GM23338 (cell line): Measurements from ENCODE around the gene GRAMD1A. TPM values are rescaled to one million over a fixed set of nuclear protein-coding genes. Genes with fewer than 3 reads are reported as not detected.

Experiments
- ATAC-seq: fragments of 200-7000 bp; cut with Tn5 transposase; 3 replicates; pipeline ENCODE4 v1.9.1; 2020
- DNase-seq: peaks from one replicate; pipeline ENCODE4 v3.0.0-alpha.2; 2015; ENCODE audit warnings: low spot score
- H2AFZ ChIP-seq: fragments of 200-600 bp; sonication (generic); 2 replicates; pipeline ENCODE4 v1.8.0; 2016; ENCODE audit warnings: antibody characterized with exemption, mild to moderate bottlenecking, moderate library complexity
- H3F3A ChIP-seq: fragments of 200-600 bp; sonication (generic); replicated peaks from 2 replicates; pipeline ENCODE4 v1.8.0; 2017; ENCODE audit warnings: antibody characterized with exemption, mixed run types, low read depth
- H3K27ac ChIP-seq: fragments of 200-600 bp; sonication (generic); 2 replicates; pipeline ENCODE4 v1.6.1; 2016; ENCODE audit warnings: low read depth
- H3K27me3 ChIP-seq: fragments of 200-600 bp; sonication (generic); 2 replicates; pipeline ENCODE4 v1.8.0; 2016; ENCODE audit warnings: mild to moderate bottlenecking, mixed run types, moderate library complexity; ENCODE audit not compliant: insufficient read depth
- H3K36me3 ChIP-seq: fragments of 200-600 bp; sonication (generic); 2 replicates; pipeline ENCODE4 v1.8.0; 2016; ENCODE audit warnings: mild to moderate bottlenecking; ENCODE audit not compliant: insufficient read depth
- H3K4me1 ChIP-seq: fragments of 200-600 bp; sonication (generic); 2 replicates; pipeline ENCODE4 v1.8.0; 2016; ENCODE audit warnings: mild to moderate bottlenecking, moderate library complexity; ENCODE audit not compliant: insufficient read depth
- H3K4me2 ChIP-seq: fragments of 200-600 bp; sonication (generic); 2 replicates; pipeline ENCODE4 v1.7.1; 2017; ENCODE audit warnings: mixed run types
- H3K4me3 ChIP-seq: fragments of 200-600 bp; sonication (generic); 2 replicates; pipeline ENCODE4 v1.6.1; 2016; ENCODE audit warnings: mixed run types
- H3K79me2 ChIP-seq: fragments of 200-600 bp; sonication (generic); replicated peaks from 2 replicates; pipeline ENCODE4 v1.8.0; 2017; ENCODE audit warnings: mild to moderate bottlenecking; ENCODE audit not compliant: insufficient read depth
- H3K9me2 ChIP-seq: fragments of 200-600 bp; sonication (generic); 2 replicates; pipeline ENCODE4 v1.8.0; 2017; ENCODE audit not compliant: insufficient read depth
- H4K20me1 ChIP-seq: fragments of 200-600 bp; sonication (generic); replicated peaks from 2 replicates; pipeline ENCODE4 v1.8.0; 2017; ENCODE audit warnings: mild to moderate bottlenecking; ENCODE audit not compliant: insufficient read depth
- H3K27ac Mint-ChIP-seq: 2 replicates; pipeline ENCODE4 v1.8.0; 2020; ENCODE audit warnings: inconsistent platforms, mild to moderate bottlenecking, moderate library complexity, mixed read lengths
- H3K27me3 Mint-ChIP-seq: 3 replicates; pipeline ENCODE4 v1.8.0; 2022; ENCODE audit warnings: low read depth, mild to moderate bottlenecking, moderate library complexity, mixed read lengths, inconsistent platforms; ENCODE audit not compliant: insufficient read depth, poor library complexity
- H3K36me3 Mint-ChIP-seq: 3 replicates; pipeline ENCODE4 v1.8.0; 2021; ENCODE audit warnings: low read depth, mild to moderate bottlenecking, inconsistent platforms, moderate library complexity, mixed read lengths
- H3K4me1 Mint-ChIP-seq: 3 replicates; pipeline ENCODE4 v1.8.0; 2020; ENCODE audit warnings: mild to moderate bottlenecking, inconsistent platforms, mixed read lengths
- H3K4me3 Mint-ChIP-seq: 3 replicates; pipeline ENCODE4 v1.8.0; 2021; ENCODE audit warnings: moderate library complexity, mild to moderate bottlenecking, inconsistent platforms, mixed read lengths
- H3K9me3 Mint-ChIP-seq: 3 replicates; pipeline ENCODE4 v1.8.0; 2020; ENCODE audit warnings: moderate library complexity, mild to moderate bottlenecking, inconsistent platforms, mixed read lengths
- CREB1 ChIP-seq: fragments of 250-450 bp; sonication (Bioruptor Pico); IDR thresholded peaks from 2 replicates; pipeline ENCODE4 v1.5.0; 2020; ENCODE audit warnings: low read depth, mild to moderate bottlenecking, moderate library complexity
- CTCF ChIP-seq, 2 experiments: fragments of 200-600 bp in 1 of 2; sonication (generic) in 1 of 2; conservative IDR thresholded peaks; 2 replicates each; pipeline versions ENCODE4 v1.5.1 to v1.6.1; 2016 to 2017; ENCODE audit warnings: antibody characterized with exemption in 2 of 2, low read depth in 2 of 2, mild to moderate bottlenecking in 2 of 2, moderate library complexity in 1 of 2
- EZH2 ChIP-seq: fragments of 200-600 bp; sonication (generic); IDR thresholded peaks from one replicate; pipeline ENCODE4 v1.8.0; 2017; ENCODE audit warnings: antibody characterized with exemption, mild to moderate bottlenecking, low read depth; ENCODE audit not compliant: unreplicated experiment
- EZH2phosphoT487 ChIP-seq: fragments of 200-600 bp; sonication (generic); IDR thresholded peaks from one replicate; pipeline ENCODE4 v1.8.1; 2018; ENCODE audit warnings: antibody characterized with exemption; ENCODE audit not compliant: unreplicated experiment
- JUNB ChIP-seq: IDR thresholded peaks from one replicate; pipeline ENCODE4 v1.6.1; 2016; ENCODE audit warnings: antibody characterized with exemption; ENCODE audit not compliant: unreplicated experiment
- NANOG ChIP-seq: IDR thresholded peaks from 2 replicates; pipeline ENCODE4 v1.6.1; 2016; ENCODE audit warnings: antibody characterized with exemption, borderline replicate concordance
- POLR2AphosphoS5 ChIP-seq: IDR thresholded peaks from 2 replicates; pipeline ENCODE4 v1.6.1; 2016; ENCODE audit warnings: antibody characterized with exemption, low read depth
- REST ChIP-seq: IDR thresholded peaks from one replicate; pipeline ENCODE4 v1.6.1; 2018; ENCODE audit warnings: antibody characterized with exemption; ENCODE audit not compliant: unreplicated experiment
- STAT1 ChIP-seq: IDR thresholded peaks from one replicate; pipeline ENCODE4 v1.6.1; 2016; ENCODE audit warnings: antibody characterized with exemption; ENCODE audit not compliant: unreplicated experiment
- ZNF114 ChIP-seq: fragments of 250-450 bp; sonication (Bioruptor Pico); IDR thresholded peaks from 2 replicates; pipeline ENCODE4 v1.5.0; 2020; ENCODE audit warnings: mild to moderate bottlenecking, moderate library complexity
- ZNF331 ChIP-seq: fragments of 250-450 bp; sonication (Bioruptor Pico); IDR thresholded peaks from 2 replicates; pipeline ENCODE4 v1.5.0; 2020; ENCODE audit warnings: low read depth, mild to moderate bottlenecking, moderate library complexity
- ZNF462 ChIP-seq: fragments of 250-450 bp; sonication (Bioruptor Pico); IDR thresholded peaks from 2 replicates; pipeline ENCODE4 v1.5.0; 2020; ENCODE audit warnings: mild to moderate bottlenecking, moderate library complexity
- polyA plus RNA-seq: library from polyadenylated mRNA; unstranded; fragments of >200 nt; fragmentation: Nextera tagmentation; extraction: Ambion mirVana; gene quantifications from 2 replicates; pipeline ENCODE4 v1.2.1, GENCODE V29; 2016
- total RNA-seq: library from RNA; depleted of rRNA; stranded (reverse); fragments of >200 nt; shearing (Covaris generic); gene quantifications from 2 replicates; pipeline ENCODE4 v1.2.3, GENCODE V29; 2014
- TF ChIP-seq, protein P1 (sequence below): IDR thresholded peaks from 2 replicates; pipeline ENCODE4 v1.6.1; 2016; ENCODE audit warnings: antibody characterized with exemption

GRAMD1A gene
- total and polyA plus RNA-seq, 2 experiments from 2014 or later, result 122 to 174 TPM

DNA sequence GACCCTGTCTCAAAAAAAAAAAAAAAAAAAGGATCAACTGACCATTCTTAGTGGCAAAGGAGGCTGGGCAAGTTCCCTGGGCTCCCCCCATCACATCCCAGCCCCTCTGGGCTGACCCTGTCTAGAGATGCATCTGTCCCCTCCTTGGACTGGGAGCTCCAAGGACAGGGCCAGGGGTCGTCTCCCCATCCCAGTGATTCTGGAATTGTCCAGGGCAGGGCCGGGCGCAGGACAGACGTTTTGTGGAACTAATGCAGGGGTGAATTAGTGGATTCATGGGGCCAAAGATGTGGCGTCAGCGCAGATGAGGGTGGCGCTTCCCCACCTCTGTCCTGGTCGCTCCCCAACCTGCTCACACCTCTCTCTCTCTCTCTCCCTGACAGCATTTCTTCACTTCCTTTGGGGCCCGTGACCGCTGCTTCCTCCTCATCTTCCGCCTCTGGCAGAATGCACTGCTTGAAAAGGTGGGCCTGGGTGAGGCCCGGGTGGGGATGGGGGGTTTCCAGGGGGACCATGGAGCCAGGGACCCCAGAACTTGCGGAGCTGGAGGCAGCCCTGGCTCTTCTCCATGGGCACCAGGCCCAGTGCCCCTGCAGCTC lies 11.1 kb downstream of the GRAMD1A start:
- H3K4me1 ChIP-seq, result no peaks in the 10 kb centered on the region
- no peaks in the 10 kb centered on the region for H3K27me3 ChIP-seq
- H3F3A ChIP-seq, result peaks cover 36% of the 10 kb centered on the region
- Mint-ChIP-seq H3K9me3 (no peaks in the 10 kb centered on the region; the same call in 2 of the 3 replicates), H3K4me3 (no peak overlapping the region), H3K36me3 (peaks cover 89% of the 10 kb centered on the region), H3K27ac (no peak overlapping the region), H3K27me3 (peaks cover 30% of the 10 kb centered on the region), H3K4me1 (peaks cover 4% of the 10 kb centered on the region; the same call in 1 of the 3 replicates)
- no peak for TF ChIP-seq JUNB
- TF ChIP-seq STAT1, result no peak
- TF ChIP-seq EZH2phosphoT487, result no peak
- TF ChIP-seq REST, result no peak
- TF ChIP-seq ZNF331 (CRISPR knock-in tag), result no peak
- TF ChIP-seq POLR2AphosphoS5, result no peak
- TF ChIP-seq CREB1 (CRISPR knock-in tag), result no peak
- TF ChIP-seq ZNF114 (CRISPR knock-in tag), result no peak
- TF ChIP-seq CTCF (conservative IDR thresholded peaks at IDR 0.05; ENCODE audit: low read depth in 2 of 2), result no peak
- TF ChIP-seq, protein P1, sequence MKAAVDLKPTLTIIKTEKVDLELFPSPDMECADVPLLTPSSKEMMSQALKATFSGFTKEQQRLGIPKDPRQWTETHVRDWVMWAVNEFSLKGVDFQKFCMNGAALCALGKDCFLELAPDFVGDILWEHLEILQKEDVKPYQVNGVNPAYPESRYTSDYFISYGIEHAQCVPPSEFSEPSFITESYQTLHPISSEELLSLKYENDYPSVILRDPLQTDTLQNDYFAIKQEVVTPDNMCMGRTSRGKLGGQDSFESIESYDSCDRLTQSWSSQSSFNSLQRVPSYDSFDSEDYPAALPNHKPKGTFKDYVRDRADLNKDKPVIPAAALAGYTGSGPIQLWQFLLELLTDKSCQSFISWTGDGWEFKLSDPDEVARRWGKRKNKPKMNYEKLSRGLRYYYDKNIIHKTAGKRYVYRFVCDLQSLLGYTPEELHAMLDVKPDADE, result no peak
- no peak for TF ChIP-seq EZH2
- TF ChIP-seq NANOG, result no peak
- TF ChIP-seq ZNF462, result no peak
- peaks cover 26% of the 10 kb centered on the region for H3K79me2 ChIP-seq
- no peak overlapping the region for H3K4me2 ChIP-seq
- H3K36me3 ChIP-seq, result peaks cover 59% of the 10 kb centered on the region
- H3K4me3 ChIP-seq, result no peak overlapping the region
- H3K27ac ChIP-seq, result no peak overlapping the region
- H4K20me1 ChIP-seq, result peaks cover 37% of the 10 kb centered on the region
- ATAC-seq, result no peak
- H2AFZ ChIP-seq, result no peak overlapping the region
- DNase-seq, result no peak
- no peaks in the 10 kb centered on the region for H3K9me2 ChIP-seq
